ENCODE data around the gene AGMO.

The AGMO gene

GRCh38 chr7:15507171-15507570 lies 54.6 kb downstream of the AGMO start:
- intact Hi-C loops (cut with DNase I), result no loop called here
- no peak for DNase-seq

GRCh38 chr7:15505761-15506160 lies 56.1 kb downstream of the AGMO start:
- no peak for DNase-seq
- intact Hi-C loops (cut with DNase I), result no loop called here

GRCh38 chr7:15504351-15504750 lies 57.5 kb downstream of the AGMO start:
- intact Hi-C loops (cut with DNase I), result no loop called here
- no peak for DNase-seq

- intact Hi-C loops (cut with DNase I), result no loop called here
- no peak for DNase-seq
These were observed 58.1 kb downstream of the AGMO start for GRCh38 chr7:15503603-15504290.

GRCh38 chr7:15498465-15498864 lies 63.4 kb downstream of the AGMO start:
- no peak for DNase-seq
- intact Hi-C loops (cut with DNase I), result no loop called here

- DNase-seq, result no peak
- intact Hi-C loops (cut with DNase I), result no loop called here
These were observed 66.6 kb downstream of the AGMO start for GRCh38 chr7:15495170-15495569.

GRCh38 chr7:15494711-15495110 lies 67.1 kb downstream of the AGMO start:
- intact Hi-C loops (cut with DNase I), result no loop called here
- no peak for DNase-seq

GRCh38 chr7:15491361-15491760 lies 70.5 kb downstream of the AGMO start:
- DNase-seq, result no peak
- intact Hi-C loops (cut with DNase I), result no loop called here

- no peak for DNase-seq
- intact Hi-C loops (cut with DNase I), result no loop called here
These were observed 71.5 kb downstream of the AGMO start for GRCh38 chr7:15490291-15490690.

- intact Hi-C loops (cut with DNase I), result no loop called here
These were observed 72.0 kb downstream of the AGMO start for GRCh38 chr7:15489861-15490260.

GRCh38 chr7:15489383-15489782 lies 72.4 kb downstream of the AGMO start:
- no peak for DNase-seq
- intact Hi-C loops (cut with DNase I), result no loop called here

More at GRCh38 chr7:15489861-15490260, 72.0 kb downstream of the AGMO start:
- DNase-seq, result no peak

- no peak for DNase-seq
- intact Hi-C loops (cut with DNase I), result no loop called here
These were observed 73.4 kb downstream of the AGMO start for GRCh38 chr7:15488401-15488800.

- no peak for DNase-seq
- intact Hi-C loops (cut with DNase I), result no loop called here
These were observed 73.9 kb downstream of the AGMO start for GRCh38 chr7:15487896-15488295.

GRCh38 chr7:15485998-15486397 lies 75.8 kb downstream of the AGMO start:
- intact Hi-C loops (cut with DNase I), result no loop called here
- DNase-seq, result no peak

GRCh38 chr7:15485431-15485830 lies 76.4 kb downstream of the AGMO start:
- no peak for DNase-seq
- intact Hi-C loops (cut with DNase I), result no loop called here

GRCh38 chr7:15481132-15481531 lies 80.7 kb downstream of the AGMO start:
- intact Hi-C loops (cut with DNase I), result no loop called here
- no peak for DNase-seq

GRCh38 chr7:15478401-15478800 lies 83.4 kb downstream of the AGMO start:
- no peak for DNase-seq
- intact Hi-C loops (cut with DNase I), result no loop called here

GRCh38 chr7:15476531-15476918 lies 85.3 kb downstream of the AGMO start:
- intact Hi-C loops (cut with DNase I), result no loop called here
- no peak for DNase-seq

- DNase-seq, result no peak
- intact Hi-C loops (cut with DNase I), result no loop called here
These were observed 85.8 kb downstream of the AGMO start for GRCh38 chr7:15475808-15476530.

GRCh38 chr7:15471669-15471950 lies 90.2 kb downstream of the AGMO start:
- intact Hi-C loops (cut with DNase I), result no loop called here
- DNase-seq, result no peak

- intact Hi-C loops (cut with DNase I), result no loop called here
- no peak for DNase-seq
These were observed 90.8 kb downstream of the AGMO start for GRCh38 chr7:15470825-15471668.

- intact Hi-C loops (cut with DNase I), result no loop called here
- no peak for DNase-seq
These were observed 97.1 kb downstream of the AGMO start for GRCh38 chr7:15464667-15465121.
